Posterior vena cava (tissue), 2 donors: ENCODE results near the gene ATG16L2. TPM values are rescaled to one million over a fixed set of nuclear protein-coding genes. Genes with fewer than 3 reads are reported as not detected.
"Not testable (repeated sequence)": the region's sequence is repeated elsewhere in the genome, so short reads cannot be mapped to it uniquely, and the experiment has no call there.

ENCODE experiments used
- DNase-seq: peaks from one replicate; pipeline ENCODE4 v3.0.0-alpha.2; 2020; ENCODE audit warnings: low spot score
- intact Hi-C, 2 donors: fragments of 100-400 bp; cut with DNase I; formaldehyde crosslinking; loops; one replicate each; pipeline versions ENCODE4 v1.14.1 to v1.14.2; 2022 to 2023
- total RNA-seq, 2 donors: library from RNA; stranded (reverse); fragmentation: NEBNext Ultra II Directional; extraction: Animal tissue kit (Norgen Biotek cat#: 25700); gene quantifications; one replicate each; pipeline ENCODE4 v1.2.1, GENCODE V29; 2021
- donor health status: DM: yes; HTN: yes; CAD: no.
- donor health status: DM: yes; HTN: yes; CAD: no.

The ATG16L2 gene
- total RNA-seq, 2 donors from 2014 or later: 13.5 to 17.6 TPM

DNA sequence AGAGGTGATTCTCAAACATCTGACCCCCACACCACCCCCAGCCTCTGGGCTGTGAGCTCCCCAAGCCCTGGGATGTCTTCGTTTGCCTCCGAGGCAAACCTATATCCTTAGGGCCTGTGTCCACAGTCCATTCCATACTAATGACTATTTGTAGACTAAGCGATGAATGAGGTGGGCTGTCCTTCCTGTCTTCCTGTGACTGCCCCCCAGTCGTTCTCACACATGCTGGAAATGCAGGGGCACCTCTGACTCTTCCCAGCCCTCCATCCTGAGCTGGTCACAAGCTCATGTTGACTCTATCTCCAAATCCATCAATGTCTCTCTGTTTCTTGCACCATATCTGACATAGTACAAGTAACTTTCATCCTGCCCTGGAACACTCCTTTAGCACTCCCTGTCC, 4.8 kb downstream of the ATG16L2 start:
- DNase-seq: no peak

DNA sequence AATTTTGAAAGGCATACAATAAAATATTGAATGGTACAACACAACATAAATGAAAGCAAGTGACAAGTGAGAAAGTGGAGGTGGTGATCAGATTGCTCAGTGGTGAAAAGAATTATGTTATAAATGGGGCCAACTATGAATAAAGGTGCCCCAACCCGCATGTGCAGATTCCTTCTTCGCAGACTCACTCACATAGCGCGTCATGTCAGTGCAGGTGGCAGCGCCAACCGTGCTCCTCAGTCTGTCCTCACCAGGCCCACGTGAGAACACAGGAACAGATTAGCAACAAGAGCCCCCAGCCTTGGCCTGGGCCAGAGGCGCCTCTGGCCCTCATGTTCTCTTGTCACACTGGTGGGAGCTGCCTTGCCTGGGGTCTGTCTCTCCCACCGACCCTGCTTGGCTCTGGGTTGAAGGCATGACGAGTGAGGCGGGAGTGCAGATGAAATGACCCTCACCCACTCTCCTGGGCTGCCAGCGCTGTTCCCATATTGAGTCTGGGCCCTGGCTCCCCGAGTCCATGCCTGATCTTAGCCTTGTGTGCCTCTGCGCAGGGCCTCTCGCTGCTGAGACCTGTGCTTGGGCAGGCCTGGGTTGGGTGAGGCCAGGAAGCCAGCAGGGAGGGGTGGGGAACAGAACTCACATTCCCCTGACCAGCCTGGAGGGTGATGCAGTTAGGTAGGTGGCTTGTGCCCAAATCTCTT, 6.4 kb downstream of the ATG16L2 start:
- DNase-seq: no peak
- intact Hi-C loops: loop anchor here in 1 of 2 donors (10.0 kb wide), 2 partner anchors 324 to 424 kb away; partner anchors contain the start of gene FCHSD2

More for the DNA sequence above, 4.8 kb downstream of the ATG16L2 start:
- intact Hi-C loops: loop anchor here in 1 of 2 donors (5.0 kb wide), 1 partner anchor 1343 kb away; no protein-coding TSS in a partner anchor

DNA sequence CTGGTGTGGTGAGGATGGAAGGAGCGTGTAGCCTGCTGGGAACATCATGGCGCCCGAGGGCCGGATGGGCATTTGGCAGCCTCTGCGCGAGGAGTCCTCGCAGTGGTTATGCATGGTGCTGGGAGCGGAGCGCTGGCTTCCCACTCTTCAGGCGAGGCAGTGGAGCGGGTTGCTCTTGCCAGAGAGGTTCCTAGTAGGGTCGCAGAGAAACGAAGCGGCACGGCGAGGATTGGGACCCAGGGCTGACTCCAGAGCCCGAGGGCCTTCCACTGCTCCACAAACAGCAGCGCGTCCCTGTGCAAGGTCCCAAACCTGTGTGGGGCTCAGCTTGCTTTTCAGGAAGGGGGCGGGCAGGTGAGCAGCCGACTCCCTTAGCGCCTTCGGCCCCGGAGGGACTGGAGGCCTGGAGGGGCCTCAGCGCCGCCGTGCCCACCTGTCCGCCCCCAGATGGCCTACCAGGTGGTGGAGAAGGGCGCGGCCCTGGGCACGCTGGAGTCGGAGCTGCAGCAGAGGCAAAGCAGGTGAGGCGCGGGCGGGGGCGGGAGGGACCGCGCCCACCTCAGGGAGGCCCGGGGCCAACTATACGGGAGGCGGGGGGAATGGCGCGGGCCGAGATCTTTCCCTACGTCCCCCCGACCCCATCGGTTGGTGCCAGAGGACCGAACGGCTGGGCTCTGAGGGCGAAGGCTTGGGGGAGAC, 7.2 kb downstream of the ATG16L2 start:
- intact Hi-C loops: loop anchor here in 1 of 2 donors (10.0 kb wide), 2 partner anchors 323 to 423 kb away; partner anchors contain the start of gene FCHSD2
- no peak for DNase-seq

DNA sequence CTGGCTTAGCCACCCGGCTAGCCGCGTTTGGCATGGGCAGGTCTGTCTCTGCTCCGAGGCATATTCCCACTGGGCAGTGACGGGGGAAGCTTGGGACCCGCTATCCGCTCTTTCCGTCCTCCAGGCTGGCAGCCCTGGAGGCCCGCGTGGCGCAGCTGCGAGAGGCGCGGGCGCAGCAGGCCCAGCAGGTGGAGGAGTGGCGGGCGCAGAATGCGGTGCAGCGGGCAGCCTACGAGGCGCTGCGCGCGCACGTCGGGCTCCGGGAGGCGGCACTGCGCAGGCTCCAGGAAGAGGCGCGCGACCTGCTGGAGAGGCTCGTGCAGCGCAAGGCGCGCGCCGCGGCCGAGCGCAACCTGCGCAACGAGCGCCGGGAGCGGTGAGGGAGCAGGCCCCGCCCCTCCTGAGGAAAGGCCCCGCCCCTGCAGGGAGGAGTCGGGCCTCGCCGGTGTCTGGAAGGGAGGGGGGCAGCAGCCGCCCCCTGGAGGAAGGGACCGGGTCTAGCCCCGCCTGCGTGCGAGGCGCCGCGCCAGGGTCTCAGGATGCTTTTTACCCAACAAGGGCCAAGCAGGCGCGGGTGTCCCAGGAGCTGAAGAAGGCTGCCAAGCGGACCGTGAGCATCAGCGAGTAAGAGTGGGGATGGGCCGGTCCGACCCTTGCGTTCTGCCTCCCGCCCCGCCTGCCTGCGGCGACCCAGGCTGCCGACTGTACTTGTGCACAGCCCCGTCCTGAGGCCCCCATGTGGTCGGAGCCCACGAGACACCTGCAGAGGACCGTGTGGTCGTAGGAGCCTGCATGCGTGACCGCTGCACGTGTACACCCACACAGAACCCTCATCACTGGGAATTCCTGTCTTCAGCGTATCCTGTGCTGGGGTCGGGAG, 7.9 kb downstream of the ATG16L2 start:
- DNase-seq: peak; percentile 94
- intact Hi-C loops: loop anchor here in 1 of 2 donors (10.0 kb wide), 2 partner anchors 323 to 423 kb away; partner anchors contain the start of gene FCHSD2

DNA sequence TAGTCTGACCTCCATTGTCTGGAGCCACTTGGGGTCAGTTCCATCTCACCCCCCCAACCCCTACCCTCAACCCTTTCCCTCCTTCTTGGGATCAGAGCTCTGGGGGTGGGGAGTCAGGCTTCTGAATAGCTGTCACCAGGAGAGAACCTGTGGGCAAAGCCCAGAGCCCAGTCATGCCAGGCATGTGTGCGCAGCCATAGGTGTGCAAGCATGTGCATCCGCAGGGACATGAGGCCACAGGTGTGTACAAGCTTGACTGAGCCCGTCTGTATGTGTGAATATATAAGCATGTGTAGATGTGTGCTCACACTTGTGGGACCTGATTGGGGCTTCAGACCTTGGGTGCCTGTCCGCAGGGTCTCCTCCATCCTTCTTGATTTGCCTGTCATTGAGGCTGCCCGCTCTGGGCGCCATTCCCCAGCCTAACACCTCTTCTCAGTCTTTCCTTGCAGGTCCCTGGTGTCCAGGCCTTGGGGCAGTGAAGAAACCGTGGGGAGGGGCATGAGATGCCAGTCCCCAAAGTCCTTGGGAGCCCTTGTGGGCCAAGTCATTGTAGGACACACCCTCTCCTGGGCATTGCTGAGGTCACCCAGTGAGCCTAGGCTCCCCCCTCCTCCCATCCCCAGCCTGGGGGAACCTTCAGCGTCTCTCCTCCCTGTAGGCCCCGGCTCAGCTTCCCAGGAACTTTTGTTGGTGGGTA, 9.0 kb downstream of the ATG16L2 start:
- intact Hi-C loops: loop anchor here in 1 of 2 donors (10.0 kb wide), 2 partner anchors 322 to 422 kb away; partner anchors contain the start of gene FCHSD2
- no peak for DNase-seq

DNA sequence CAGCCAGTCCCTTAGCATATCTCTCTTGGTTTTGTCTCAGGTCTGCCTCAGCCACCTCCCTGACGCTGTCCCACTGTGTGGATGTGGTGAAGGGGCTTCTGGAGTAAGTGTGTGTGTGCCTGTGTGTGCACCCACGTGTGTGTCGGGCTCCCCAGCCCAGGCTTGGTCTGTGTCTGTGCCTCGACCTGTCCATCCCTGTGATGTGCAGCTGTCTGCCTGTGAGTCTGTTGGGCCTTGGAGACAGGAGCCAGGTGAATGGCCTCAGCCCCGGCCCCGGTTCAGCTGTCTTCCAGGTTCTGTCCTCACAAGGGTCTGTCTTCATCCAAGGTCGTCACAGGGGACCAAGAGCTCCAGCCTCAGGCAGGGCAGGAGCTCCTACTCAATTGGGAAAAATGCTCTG, 9.8 kb downstream of the ATG16L2 start:
- intact Hi-C loops: loop anchor here in 1 of 2 donors (10.0 kb wide), 2 partner anchors 321 to 421 kb away; partner anchors contain the start of gene FCHSD2
- DNase-seq: no peak

DNA sequence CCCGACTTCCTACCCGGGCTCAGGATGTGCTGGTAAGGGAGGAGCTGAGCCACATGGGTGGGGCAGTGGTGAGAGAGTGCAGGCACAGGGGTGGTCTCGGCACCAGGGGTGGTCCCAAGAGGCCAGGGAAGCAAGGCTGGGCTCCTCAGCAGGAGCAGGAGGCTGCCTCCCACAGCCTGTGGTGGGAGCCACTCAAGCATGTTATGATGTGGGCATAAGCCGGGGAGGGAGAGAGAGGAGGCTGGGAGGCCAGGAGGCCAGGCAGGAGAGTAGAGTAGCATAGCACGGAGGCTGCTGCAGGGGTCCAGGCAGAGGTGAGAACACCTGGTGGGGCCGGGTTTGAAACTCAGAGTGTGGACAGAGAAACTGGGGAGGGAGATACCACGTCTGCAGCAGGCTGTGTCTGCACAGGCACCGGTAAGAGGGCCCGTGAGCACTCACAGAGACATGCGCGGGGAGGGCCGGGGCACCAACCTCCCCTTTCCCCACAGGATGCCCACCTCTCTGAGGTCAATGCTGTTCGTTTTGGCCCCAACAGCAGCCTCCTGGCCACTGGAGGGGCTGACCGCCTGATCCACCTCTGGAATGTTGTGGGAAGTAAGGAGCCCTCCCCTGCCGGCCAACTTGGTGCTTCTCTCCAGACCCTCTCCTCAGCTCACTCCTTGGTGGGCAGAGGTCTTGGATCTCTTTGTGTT, 10.7 kb downstream of the ATG16L2 start:
- intact Hi-C loops: loop anchor here in 1 of 2 donors (10.0 kb wide), 2 partner anchors 320 to 420 kb away; partner anchors contain the start of gene FCHSD2
- DNase-seq: no peak

DNA sequence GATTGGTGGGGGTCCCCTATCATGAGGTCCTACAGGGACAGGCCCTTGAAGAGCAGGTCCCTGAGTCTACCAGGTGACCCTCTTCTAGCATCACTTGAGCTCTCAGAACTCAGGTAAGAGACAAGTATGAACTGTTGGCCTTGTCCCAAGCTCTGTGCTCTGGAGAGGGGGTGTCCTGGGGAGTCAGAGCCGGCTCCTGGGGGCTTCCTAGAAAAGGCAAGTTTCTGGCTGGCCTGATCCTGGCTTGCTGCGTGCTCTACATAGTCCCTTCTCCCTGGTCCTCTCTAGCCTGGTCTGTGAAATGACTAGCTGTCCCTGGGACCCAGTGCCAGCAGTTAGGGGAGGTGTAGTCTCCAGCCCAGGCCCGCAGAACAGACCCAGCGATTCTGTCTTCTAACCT, 11.4 kb downstream of the ATG16L2 start:
- intact Hi-C loops: loop anchor here in 1 of 2 donors (10.0 kb wide), 2 partner anchors 319 to 419 kb away; partner anchors contain the start of gene FCHSD2

DNA sequence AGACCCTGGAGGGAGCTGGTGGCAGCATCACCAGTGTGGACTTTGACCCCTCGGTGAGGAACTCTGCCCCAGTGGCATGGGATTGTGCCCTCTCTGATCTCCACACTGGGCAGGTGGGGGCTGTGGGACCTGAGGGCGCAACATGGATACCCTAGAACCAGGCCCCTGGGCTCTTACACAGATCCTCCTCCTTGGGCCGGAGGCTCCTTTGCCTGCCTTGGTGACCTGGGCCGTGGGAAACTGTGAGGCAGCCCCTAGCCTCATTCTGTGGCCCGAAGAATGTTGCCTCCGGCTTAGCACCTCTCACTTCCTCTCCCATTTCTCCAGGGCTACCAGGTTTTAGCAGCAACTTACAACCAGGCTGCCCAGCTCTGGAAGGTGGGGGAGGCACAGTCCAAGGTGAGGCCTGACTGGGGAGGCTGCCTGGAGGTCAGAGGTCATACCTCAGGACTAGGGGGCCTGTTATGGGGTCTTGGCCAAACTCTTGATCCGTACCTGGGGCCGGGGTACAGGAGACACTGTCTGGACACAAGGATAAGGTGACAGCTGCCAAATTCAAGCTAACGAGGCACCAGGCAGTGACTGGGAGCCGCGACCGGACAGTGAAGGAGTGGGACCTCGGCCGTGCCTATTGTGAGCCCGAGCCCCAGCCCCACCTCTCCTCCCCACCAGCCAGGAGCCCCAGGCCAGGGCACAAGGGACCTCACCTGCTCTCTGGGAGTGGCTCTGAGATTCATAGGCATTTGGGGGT, 12.2 kb downstream of the ATG16L2 start:
- intact Hi-C loops: loop anchor here in 1 of 2 donors (10.0 kb wide), 2 partner anchors 318 to 418 kb away; partner anchors contain the start of gene FCHSD2
- no peak for DNase-seq

More for the DNA sequence above, 11.4 kb downstream of the ATG16L2 start:
- no peak for DNase-seq

DNA sequence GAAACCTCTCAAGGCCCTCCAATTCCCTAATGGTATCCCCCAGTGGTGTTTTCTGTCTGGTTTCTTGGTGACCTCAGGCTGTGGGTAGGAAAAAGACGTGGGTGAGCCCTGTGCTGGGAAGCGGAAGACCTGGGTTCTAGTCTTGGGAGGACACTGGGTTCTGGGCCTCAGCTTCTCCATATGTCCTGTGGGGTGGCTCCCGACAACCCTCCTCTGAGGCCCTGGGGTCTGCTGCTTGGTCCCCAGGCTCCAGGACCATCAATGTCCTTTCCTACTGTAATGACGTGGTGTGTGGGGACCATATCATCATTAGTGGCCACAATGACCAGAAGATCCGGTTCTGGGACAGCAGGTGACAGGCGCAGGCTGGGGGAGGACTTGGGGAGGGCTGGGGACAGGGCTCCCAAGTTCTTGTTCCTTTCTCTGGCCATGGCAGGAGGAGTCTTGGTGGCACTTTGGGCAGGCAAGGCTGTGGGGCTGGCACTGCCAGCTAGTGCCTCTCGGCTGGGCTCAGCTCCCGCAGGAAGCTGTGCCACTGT, 12.8 kb downstream of the ATG16L2 start:
- intact Hi-C loops: loop anchor here in 1 of 2 donors (10.0 kb wide), 2 partner anchors 318 to 418 kb away; partner anchors contain the start of gene FCHSD2
- no peak for DNase-seq

DNA sequence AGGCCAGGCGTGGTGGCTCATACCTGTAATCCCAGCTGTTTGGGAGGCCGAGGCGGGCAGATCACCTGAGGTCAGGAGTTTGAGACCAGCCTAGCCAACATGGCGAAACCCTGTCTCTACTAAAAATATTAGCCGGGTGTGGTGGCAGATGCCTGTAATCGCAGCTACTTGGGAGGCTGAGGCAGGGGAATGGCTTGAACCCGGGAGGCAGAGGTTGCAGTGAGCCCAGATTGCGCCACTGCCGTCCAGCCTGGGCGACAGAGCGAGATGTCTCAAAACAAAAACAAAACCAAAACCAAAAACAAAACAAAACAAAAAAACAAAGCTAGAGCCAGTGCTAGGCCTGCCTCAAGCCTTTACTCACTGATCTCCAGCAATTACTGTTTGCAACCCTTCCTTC, 13.4 kb downstream of the ATG16L2 start:
- intact Hi-C loops: loop anchor here in 1 of 2 donors (10.0 kb wide), 2 partner anchors 317 to 417 kb away; partner anchors contain the start of gene FCHSD2
- not testable (repeated sequence) for DNase-seq

DNA sequence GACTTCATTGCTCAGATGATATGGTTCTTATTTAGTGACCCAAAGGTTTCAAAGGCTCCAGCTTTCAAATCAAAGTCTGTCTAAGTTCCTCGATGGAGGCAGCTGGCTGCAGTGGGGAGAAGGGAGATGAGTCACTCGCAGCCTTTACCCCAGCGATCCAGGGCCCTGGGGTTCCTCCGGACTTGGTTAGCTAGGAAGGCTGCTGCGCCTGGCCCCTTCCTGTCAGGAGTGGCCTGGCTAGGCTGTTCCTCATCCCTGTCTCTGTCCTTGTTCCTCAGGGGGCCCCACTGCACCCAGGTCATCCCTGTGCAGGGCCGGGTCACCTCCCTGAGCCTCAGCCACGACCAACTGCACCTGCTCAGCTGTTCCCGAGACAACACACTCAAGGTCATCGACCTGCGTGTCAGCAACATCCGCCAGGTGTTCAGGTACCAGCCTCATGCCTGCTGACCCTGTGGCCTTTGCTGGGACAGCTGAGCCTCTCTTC, 13.9 kb downstream of the ATG16L2 start:
- intact Hi-C loops: loop anchor here in 1 of 2 donors (10.0 kb wide), 2 partner anchors 317 to 417 kb away; partner anchors contain the start of gene FCHSD2

DNA sequence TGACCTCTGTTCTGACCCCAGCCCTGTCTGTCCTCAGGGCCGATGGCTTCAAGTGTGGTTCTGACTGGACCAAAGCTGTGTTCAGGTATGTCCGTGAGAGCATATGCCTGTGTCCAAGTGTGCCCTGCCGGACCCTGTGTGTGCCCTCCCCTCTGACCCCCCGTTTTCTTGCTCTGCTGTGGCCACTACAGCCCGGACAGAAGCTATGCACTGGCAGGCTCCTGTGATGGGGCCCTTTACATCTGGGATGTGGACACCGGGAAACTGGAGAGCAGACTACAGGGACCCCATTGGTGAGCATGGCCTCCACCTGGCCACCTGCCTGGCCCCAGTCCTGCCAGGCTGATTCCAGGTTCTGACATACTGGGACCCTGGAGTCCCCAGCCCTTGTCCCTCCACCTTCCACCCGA, 14.5 kb downstream of the ATG16L2 start:
- intact Hi-C loops: loop anchor here in 1 of 2 donors (10.0 kb wide), 2 partner anchors 316 to 416 kb away; partner anchors contain the start of gene FCHSD2

More for the DNA sequence above, 13.9 kb downstream of the ATG16L2 start:
- DNase-seq: no peak

DNA sequence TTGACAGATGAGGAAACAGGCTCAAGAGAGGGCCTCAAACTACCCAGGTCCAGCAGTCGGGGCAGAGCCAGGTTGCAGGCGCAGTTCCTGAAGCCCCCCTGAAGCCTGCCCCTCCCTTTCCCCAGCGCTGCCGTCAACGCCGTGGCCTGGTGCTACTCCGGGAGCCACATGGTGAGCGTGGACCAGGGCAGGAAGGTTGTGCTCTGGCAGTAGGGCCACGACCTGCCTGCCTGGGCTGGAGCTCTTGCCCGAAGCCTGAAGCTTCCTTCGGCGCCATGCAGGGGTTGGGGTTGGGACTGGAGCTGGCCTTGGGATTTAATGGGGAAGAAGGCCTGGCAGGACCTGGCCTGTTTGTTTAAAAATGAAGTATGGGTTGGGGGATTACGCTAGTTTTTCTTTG, 15.0 kb downstream of the ATG16L2 start:
- intact Hi-C loops: loop anchor here in 1 of 2 donors (10.0 kb wide), 2 partner anchors 316 to 416 kb away; partner anchors contain the start of gene FCHSD2
- DNase-seq: no peak

More for the DNA sequence above, 14.5 kb downstream of the ATG16L2 start:
- no peak for DNase-seq

DNA sequence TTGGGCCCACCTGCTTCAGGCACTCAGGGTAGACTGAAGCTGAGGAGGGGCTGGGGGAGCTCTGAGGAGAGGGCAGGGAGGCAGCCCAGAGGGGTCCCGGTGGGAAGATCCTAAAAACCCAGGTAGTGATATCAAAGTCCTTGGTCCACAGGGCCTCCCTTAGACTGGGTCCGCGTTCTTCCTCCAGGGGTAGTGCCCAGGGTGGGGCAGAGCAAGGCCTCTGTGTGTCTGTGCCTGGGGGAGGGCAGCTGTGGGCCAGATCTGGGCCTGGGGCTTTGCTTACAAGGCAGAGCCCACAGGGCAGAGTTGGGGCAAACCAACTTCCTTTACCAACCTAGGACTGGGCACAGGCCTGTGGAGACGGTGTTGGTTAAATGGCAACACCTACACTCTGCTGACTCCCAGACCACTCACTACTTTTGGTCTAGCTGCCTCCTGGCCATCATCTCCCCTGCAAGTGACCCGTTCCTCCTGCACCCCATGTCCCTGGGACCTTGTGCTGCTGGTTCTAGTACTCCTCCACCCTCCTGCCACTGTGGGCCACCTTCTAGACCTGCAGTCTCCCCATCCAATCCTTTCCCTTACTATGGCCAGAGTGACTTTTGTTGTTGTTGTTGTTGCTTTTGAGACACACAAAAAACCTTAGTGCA, 15.8 kb downstream of the ATG16L2 start:
- DNase-seq: no peak
- intact Hi-C loops: loop anchor here (2.0 to 10.0 kb wide), 5 partner anchors 315 to 455 kb away; partner anchors contain the start of gene FCHSD2 (in 1 of the 2)
